K562 (cell line): ENCODE data around the gene PIAS3. TPM values are rescaled to one million over a fixed set of nuclear protein-coding genes. Genes with fewer than 3 reads are reported as not detected.

Experiments
- DPF2 ChIP-seq: fragments of 450-650 bp; IDR thresholded peaks from 2 replicates; pipeline ENCODE4 v1.6.1; 2016
- ETV6 ChIP-seq, 3 experiments: fragments of 150-350 bp in 1 of 3; sonication (generic) in 1 of 3; formaldehyde crosslinking in 1 of 3; IDR thresholded peaks; 2 replicates each; pipeline versions ENCODE4 v1.6.1 to v1.8.0; 2014 to 2022; ENCODE audit warnings: borderline replicate concordance in 2 of 3, low read depth in 2 of 3, antibody characterized with exemption in 1 of 3, low read length in 1 of 3, mild to moderate bottlenecking in 1 of 3, missing genetic modification reagents in 1 of 3
- GTF2F1 ChIP-seq: IDR thresholded peaks from 2 replicates; pipeline ENCODE4 v1.6.1; 2011; ENCODE audit warnings: low read depth, low read length, improper control_type of control experiment
- MECOM ChIP-seq: fragments of 250-450 bp; sonication (Bioruptor Pico); IDR thresholded peaks from 2 replicates; pipeline ENCODE4 v1.8.0; 2022; ENCODE audit warnings: inconsistent platforms
- NCOR1 ChIP-seq: fragments of 450-650 bp; IDR thresholded peaks from 2 replicates; pipeline ENCODE4 v1.6.1; 2016; ENCODE audit warnings: mild to moderate bottlenecking, moderate library complexity
- TAF7 ChIP-seq: fragments of 450-650 bp; IDR thresholded peaks from 2 replicates; pipeline ENCODE4 v1.6.1; 2016; ENCODE audit warnings: missing genetic modification characterization, missing compliant biosample characterization
- USF2 ChIP-seq: sonication (generic); formaldehyde crosslinking; IDR thresholded peaks from 2 replicates; pipeline ENCODE4 v1.5.0; 2020; ENCODE audit warnings: missing genetic modification reagents
- ZBTB17 ChIP-seq: fragments of 450-650 bp; formaldehyde crosslinking; IDR thresholded peaks from 2 replicates; pipeline ENCODE4 v1.4.0; 2020; ENCODE audit warnings: mild to moderate bottlenecking
- ZNF184 ChIP-seq: sonication (generic); formaldehyde crosslinking; IDR thresholded peaks from 2 replicates; pipeline ENCODE4 v1.5.0; 2020; ENCODE audit warnings: missing genetic modification reagents
- ZNF707 ChIP-seq: fragments of 250-450 bp; sonication (Bioruptor Pico); conservative IDR thresholded peaks from 2 replicates; pipeline ENCODE4 v1.8.0; 2022; ENCODE audit warnings: inconsistent platforms, mild to moderate bottlenecking, moderate library complexity
- polyA plus RNA-seq, 8 experiments: library from polyadenylated mRNA; depleted of rRNA in 4 of 8; stranded (reverse) in 5 of 8; unstranded in 3 of 8; fragments of >200 nt; fragmentation: Nextera tagmentation in 2 of 8; fragmentation: Illumina TruSeq in 1 of 8; extraction: Ambion mirVana in 2 of 8; extraction: Trizol in 1 of 8; gene quantifications; 2 replicates each; pipeline versions ENCODE4 v1.2.1 to v1.2.3, GENCODE V29; 2011 to 2014; ENCODE audit warnings: inconsistent platforms in 1 of 8, missing spikeins in 1 of 8
- total RNA-seq, 7 experiments: library from RNA; depleted of rRNA in 6 of 7; stranded (reverse); fragments of >200 nt in 6 of 7; fragmentation: Illumina TruSeq in 2 of 7; extraction: Trizol in 2 of 7; gene quantifications; 2 replicates each; pipeline versions ENCODE4 v1.2.1 to v1.2.3, GENCODE V29; 2011 to 2021; ENCODE audit warnings: low replicate concordance in 1 of 7
- TF ChIP-seq, protein P1 (sequence below): fragments of 450-650 bp; IDR thresholded peaks from 2 replicates; pipeline ENCODE4 v1.6.1; 2017; ENCODE audit warnings: antibody characterized with exemption
- TF ChIP-seq, protein P2 (sequence below), 2 experiments: fragments of 450-650 bp; IDR thresholded peaks; 2 replicates each; pipeline ENCODE4 v1.6.1; 2016; ENCODE audit warnings: mild to moderate bottlenecking in 2 of 2, borderline replicate concordance in 1 of 2, low read depth in 1 of 2, moderate library complexity in 1 of 2
- TF ChIP-seq, protein P3 (sequence below): sonication (generic); formaldehyde crosslinking; IDR thresholded peaks from 2 replicates; pipeline ENCODE4 v1.9.0; 2022; ENCODE audit warnings: mild to moderate bottlenecking, missing genetic modification reagents

Gene PIAS3
- total and polyA plus RNA-seq, 9 of the 15 experiments (the other 6 are each of a cell fraction or from before 2014, with no cell fraction given), result 1.1 to 25.6 (median 7.9) TPM

DNA sequence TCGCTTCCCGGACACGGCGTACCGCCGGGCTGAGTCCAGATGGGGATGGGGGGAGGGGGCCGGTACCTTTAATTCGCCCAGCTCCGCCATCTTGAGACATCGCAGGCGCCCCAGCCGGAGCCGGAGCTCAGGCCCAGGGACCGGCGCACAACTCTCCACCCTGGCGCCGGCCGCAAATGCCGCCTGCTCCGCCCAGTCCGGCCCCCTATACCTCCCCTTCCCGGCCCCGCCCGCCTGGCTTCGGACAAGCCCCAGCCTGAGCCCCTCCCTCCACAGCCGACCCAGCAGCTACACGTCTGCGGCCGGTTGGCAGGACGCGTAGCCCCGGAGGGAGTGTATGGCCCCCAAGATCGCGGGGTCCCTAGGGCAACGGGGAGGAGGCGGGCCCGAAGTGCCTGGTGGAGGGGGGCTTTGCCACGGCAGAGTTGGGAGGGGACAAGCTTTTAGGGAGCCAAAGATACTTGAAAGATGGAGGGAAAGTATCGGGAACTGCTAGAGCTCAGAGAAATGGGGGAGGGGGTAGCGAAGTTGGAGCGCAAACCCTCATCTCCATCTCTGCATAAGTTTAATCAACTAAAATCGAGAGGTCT, at the start of gene PIAS3 (continued):
- TF ChIP-seq, protein P1, sequence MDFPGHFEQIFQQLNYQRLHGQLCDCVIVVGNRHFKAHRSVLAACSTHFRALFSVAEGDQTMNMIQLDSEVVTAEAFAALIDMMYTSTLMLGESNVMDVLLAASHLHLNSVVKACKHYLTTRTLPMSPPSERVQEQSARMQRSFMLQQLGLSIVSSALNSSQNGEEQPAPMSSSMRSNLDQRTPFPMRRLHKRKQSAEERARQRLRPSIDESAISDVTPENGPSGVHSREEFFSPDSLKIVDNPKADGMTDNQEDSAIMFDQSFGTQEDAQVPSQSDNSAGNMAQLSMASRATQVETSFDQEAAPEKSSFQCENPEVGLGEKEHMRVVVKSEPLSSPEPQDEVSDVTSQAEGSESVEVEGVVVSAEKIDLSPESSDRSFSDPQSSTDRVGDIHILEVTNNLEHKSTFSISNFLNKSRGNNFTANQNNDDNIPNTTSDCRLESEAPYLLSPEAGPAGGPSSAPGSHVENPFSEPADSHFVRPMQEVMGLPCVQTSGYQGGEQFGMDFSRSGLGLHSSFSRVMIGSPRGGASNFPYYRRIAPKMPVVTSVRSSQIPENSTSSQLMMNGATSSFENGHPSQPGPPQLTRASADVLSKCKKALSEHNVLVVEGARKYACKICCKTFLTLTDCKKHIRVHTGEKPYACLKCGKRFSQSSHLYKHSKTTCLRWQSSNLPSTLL, result no peak
- TF ChIP-seq MECOM (CRISPR knock-in tag) (no peak), ZBTB17 (CRISPR knock-in tag) (0 out of 2 replicates have a peak, but pooled peaks have one; percentile 33), DPF2 (no peak), ZNF184 (no peak), GTF2F1 (no peak), ZNF707 (CRISPR knock-in tag) (no peak), USF2 (no peak), ETV6 (IDR thresholded peaks at IDR 0.05; ENCODE audit: borderline replicate concordance in 1 of 2, low read depth in 2 of 2, low read length in 1 of 2) (no peak), ETV6 (CRISPR knock-in tag; IDR thresholded peaks at IDR 0.05; ENCODE audit: borderline replicate concordance) (no peak), TAF7 (tag) (peak; percentile 18; the same call in 1 of the 2 replicates), NCOR1 (no peak)
- TF ChIP-seq, protein P2, sequence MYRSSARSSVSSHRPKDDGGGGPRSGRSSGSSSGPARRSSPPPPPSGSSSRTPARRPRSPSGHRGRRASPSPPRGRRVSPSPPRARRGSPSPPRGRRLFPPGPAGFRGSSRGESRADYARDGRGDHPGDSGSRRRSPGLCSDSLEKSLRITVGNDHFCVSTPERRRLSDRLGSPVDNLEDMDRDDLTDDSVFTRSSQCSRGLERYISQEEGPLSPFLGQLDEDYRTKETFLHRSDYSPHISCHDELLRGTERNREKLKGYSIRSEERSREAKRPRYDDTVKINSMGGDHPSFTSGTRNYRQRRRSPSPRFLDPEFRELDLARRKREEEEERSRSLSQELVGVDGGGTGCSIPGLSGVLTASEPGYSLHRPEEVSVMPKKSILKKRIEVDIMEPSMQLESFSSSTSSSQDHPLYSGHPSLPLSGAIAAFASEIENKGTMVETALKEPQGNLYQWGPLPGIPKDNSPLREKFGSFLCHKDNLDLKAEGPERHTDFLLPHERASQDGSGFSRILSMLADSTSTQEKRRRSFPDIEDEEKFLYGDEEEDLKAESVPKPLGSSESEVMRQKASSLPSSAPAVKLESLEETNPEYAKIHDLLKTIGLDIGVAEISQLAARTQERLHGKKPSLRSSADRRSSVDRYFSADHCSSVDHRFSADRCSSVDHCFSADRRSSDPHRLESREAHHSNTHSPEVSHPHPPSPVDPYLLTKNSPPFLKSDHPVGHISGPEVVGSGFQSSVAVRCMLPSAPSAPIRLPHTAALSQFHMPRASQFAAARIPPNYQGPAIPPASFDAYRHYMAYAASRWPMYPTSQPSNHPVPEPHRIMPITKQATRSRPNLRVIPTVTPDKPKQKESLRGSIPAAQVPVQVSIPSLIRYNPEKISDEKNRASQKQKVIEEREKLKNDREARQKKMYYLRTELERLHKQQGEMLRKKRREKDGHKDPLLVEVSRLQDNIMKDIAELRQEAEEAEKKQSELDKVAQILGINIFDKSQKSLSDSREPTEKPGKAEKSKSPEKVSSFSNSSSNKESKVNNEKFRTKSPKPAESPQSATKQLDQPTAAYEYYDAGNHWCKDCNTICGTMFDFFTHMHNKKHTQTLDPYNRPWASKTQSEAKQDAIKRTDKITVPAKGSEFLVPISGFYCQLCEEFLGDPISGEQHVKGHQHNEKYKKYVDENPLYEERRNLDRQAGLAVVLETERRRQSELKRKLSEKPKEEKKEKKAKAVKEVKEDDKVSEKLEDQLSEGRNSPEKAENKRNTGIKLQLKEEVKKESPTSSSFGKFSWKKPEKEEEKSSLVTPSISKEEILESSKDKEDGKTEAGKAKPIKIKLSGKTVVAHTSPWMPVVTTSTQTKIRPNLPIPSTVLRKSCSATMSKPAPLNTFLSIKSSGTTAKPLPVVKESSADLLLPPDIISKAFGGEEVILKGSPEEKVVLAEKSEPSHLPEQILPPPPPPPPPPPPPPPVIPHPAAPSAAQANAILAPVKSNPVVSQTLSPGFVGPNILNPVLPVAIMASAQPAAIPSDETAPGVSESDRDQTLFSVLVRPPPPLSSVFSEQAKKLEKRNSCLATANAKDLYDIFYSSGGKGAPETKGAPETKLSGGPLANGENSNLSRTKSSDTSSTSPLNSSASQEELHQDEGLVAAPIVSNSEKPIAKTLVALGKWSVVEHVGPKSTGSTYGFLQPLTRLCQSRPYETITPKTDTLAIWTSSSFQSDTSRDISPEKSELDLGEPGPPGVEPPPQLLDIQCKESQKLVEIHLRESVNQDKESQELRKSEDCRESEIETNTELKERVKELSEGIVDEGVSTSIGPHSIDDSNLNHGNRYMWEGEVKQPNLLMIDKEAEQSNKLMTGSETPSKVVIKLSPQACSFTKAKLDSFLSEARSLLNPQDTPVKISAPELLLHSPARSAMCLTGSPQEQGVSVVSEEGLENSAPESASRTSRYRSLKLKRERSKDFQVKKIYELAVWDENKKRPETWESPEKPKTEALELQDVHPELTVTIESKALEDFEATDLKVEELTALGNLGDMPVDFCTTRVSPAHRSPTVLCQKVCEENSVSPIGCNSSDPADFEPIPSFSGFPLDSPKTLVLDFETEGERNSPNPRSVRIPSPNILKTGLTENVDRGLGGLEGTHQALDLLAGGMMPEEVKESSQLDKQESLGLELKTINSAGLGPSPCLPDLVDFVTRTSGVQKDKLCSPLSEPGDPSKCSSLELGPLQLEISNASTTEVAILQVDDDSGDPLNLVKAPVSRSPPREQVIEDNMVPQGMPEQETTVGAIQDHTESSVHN (IDR thresholded peaks at IDR 0.05; ENCODE audit: borderline replicate concordance in 1 of 2, low read depth in 1 of 2), result no peak
- TF ChIP-seq, protein P3, sequence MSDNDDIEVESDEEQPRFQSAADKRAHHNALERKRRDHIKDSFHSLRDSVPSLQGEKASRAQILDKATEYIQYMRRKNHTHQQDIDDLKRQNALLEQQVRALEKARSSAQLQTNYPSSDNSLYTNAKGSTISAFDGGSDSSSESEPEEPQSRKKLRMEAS (CRISPR knock-in tag), result no peak; the same call in 1 of the 2 replicates
